Thyroid gland (tissue), 4 donors: ENCODE measurements around the gene KITLG. TPM values are rescaled to one million over a fixed set of nuclear protein-coding genes. Genes with fewer than 3 reads are reported as not detected.
A peak's percentile ranks its signal among the peaks of the same experiment; 100 is the strongest.
"Not testable (repeated sequence)": the region's sequence is repeated elsewhere in the genome, so short reads cannot be mapped to it uniquely, and the experiment has no call there.

ENCODE experiments used
- DNase-seq, 2 donors: peaks; one replicate each; pipeline ENCODE4 v3.0.0-alpha.2; 2019
- H3K27ac ChIP-seq, 3 donors: fragments of 200-600 bp; sonication (generic); 1 replicate in 2 of 3; 2 replicates in 1 of 3; pipeline ENCODE4 v1.5.1; 2016 to 2019; ENCODE audit warnings: mild to moderate bottlenecking in 1 of 3, moderate library complexity in 1 of 3
- H3K27me3 ChIP-seq: fragments of 200-600 bp; sonication (generic); one replicate; pipeline ENCODE4 v1.5.1; 2019
- H3K36me3 ChIP-seq, 2 donors: fragments of 200-600 bp; sonication (generic); one replicate each; pipeline ENCODE4 v1.5.1; 2016 to 2019
- H3K4me1 ChIP-seq, 2 donors: fragments of 200-600 bp; sonication (generic); one replicate each; pipeline ENCODE4 v1.5.1; 2017 to 2019
- H3K4me3 ChIP-seq, 3 donors: fragments of 200-600 bp; sonication (generic); replicated peaks in 1 of 3; 1 replicate in 2 of 3; 2 replicates in 1 of 3; pipeline ENCODE4 v1.5.1; 2016; ENCODE audit warnings: mild to moderate bottlenecking in 1 of 3
- H3K9me3 ChIP-seq: fragments of 200-600 bp; sonication (generic); one replicate; pipeline ENCODE4 v1.5.1; 2017
- POLR2A ChIP-seq, 2 donors: fragments of 450-650 bp; IDR thresholded peaks; one replicate each; pipeline ENCODE4 v1.6.1; 2017; ENCODE audit warnings: antibody characterized with exemption in 2 of 2, mild to moderate bottlenecking in 2 of 2, moderate library complexity in 1 of 2
- WGBS, 2 donors: methylation state at CpG; one replicate each; pipeline ENCODE4 v1.1.5; 2017; 5-methylcytosine and 5-hydroxymethylcytosine counted together
- intact Hi-C: fragments of 100-400 bp; cut with DNase I; formaldehyde crosslinking; loops from one replicate; pipeline ENCODE4 v1.15.1; 2023
- total RNA-seq, 4 donors: library from RNA; depleted of rRNA; stranded (reverse); fragments of >200 nt; gene quantifications; one replicate each; pipeline ENCODE4 v1.2.3, GENCODE V29; 2016
- TF ChIP-seq, protein P1 (sequence below), 6 experiments: fragments of 200-600 bp in 3 of 6; fragments of 450-650 bp in 3 of 6; sonication (generic) in 3 of 6; IDR thresholded peaks; one replicate each; pipeline ENCODE4 v1.5.1; 2016 to 2019; ENCODE audit warnings: antibody characterized with exemption in 6 of 6, mild to moderate bottlenecking in 2 of 6, inconsistent platforms in 1 of 6, moderate library complexity in 1 of 6

Gene KITLG, protein sequence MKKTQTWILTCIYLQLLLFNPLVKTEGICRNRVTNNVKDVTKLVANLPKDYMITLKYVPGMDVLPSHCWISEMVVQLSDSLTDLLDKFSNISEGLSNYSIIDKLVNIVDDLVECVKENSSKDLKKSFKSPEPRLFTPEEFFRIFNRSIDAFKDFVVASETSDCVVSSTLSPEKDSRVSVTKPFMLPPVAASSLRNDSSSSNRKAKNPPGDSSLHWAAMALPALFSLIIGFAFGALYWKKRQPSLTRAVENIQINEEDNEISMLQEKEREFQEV
- 10 to 100 TPM in 1 of 4 donors, 1 to 10 TPM in 3; 6.8 to 10.3 (median 8.4) TPM for total RNA-seq

DNA sequence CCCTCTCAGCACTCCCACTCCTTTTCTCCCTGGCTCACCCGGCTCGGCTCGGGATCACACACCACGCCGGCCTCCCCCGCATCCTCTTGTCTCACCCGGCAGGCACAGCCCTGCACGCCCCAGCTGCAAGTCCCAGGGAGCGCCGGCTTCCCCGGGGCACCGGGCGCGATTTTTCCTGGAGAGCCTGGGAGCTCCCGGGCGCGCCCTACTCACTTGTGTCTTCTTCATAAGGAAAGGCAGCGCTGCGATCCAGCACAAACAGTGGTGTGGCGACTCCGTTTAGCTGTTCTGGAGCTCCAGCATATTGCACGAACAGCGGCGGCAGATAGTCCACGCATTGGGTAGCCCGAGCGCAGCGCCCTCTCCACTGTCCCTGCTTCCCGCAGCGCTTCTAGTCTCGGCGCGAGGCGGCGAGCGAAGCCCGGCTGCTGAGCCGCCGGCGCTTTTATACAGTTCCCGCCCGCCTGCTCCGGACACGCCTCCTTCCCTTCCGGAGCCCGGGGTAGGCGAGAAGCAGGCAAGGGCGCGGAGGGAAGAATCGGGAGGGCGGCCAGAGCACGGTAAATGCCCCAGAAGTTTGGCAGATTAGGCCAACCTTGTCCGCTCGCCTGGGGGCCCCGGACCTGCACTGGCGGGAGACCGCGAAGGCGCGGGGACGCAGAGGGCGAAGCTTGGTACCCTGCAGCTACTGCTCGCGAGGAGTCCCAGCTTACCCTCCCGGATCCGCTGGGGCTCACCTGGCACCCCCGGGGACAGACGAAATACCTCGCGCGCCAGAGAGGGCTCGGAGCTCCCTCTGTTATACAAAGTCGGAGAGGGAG lies at the start of gene KITLG:
Gene KITLG, minus strand, starts transcription at position 421 of the 821 bp plus-strand sequence. Its CDS starts 193 bp downstream, at position 228.
- intact Hi-C loops = no loop called here
- peak in 1 of 2 donors; percentile 75 for TF ChIP-seq POLR2A (IDR thresholded peaks at IDR 0.05)
- TF ChIP-seq, protein P1, sequence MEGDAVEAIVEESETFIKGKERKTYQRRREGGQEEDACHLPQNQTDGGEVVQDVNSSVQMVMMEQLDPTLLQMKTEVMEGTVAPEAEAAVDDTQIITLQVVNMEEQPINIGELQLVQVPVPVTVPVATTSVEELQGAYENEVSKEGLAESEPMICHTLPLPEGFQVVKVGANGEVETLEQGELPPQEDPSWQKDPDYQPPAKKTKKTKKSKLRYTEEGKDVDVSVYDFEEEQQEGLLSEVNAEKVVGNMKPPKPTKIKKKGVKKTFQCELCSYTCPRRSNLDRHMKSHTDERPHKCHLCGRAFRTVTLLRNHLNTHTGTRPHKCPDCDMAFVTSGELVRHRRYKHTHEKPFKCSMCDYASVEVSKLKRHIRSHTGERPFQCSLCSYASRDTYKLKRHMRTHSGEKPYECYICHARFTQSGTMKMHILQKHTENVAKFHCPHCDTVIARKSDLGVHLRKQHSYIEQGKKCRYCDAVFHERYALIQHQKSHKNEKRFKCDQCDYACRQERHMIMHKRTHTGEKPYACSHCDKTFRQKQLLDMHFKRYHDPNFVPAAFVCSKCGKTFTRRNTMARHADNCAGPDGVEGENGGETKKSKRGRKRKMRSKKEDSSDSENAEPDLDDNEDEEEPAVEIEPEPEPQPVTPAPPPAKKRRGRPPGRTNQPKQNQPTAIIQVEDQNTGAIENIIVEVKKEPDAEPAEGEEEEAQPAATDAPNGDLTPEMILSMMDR (IDR thresholded peaks at IDR 0.05) = peak in 2 of 6 experiments; percentile 11 to 26
- peak; percentile 59 to 68 for DNase-seq

DNA sequence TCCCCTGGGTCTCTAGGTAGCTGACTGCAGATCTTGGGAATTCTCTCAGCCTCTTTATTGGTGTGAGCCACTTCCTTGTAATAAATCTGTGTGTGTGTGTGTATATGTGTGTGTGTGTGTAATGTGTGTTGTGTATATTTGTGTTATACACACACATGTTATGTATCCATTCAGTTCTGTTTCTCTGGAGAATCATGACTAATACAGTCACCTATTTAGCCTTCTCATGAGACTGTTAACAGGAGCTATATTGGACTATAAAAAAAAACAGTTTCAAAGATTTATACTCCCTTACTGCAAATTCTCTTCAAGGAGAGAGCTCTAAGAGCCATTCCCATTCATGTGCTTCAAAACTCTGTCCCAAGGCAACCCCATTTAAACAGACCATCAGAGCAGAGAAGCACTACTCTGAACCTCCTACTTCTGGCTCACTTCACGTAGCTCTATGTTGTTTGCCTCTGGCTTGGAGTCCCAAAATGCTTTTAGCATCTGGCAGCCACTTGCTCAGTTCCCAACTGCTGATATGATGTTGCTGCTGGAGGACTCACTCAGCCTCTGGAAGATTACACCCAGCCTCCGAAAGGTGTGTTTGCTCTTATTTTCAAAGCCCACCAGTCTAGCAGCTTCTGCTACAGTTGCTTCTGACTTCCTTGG lies 48.7 kb upstream of the KITLG start:
- 71 to 82% methylated on average over 2 of the region's 2 CpGs for WGBS, 2 donors
- TF ChIP-seq POLR2A (IDR thresholded peaks at IDR 0.05) = no peak
- TF ChIP-seq, protein P1 (IDR thresholded peaks at IDR 0.05) = no peak
- H3K4me3 ChIP-seq = no peak overlapping the region
- intact Hi-C loops = no loop called here
- H3K36me3 ChIP-seq = no peaks in the 10 kb centered on the region
- no peaks in the 10 kb centered on the region for H3K9me3 ChIP-seq
- H3K4me1 ChIP-seq = no peaks in the 10 kb centered on the region
- H3K27ac ChIP-seq = no peak overlapping the region
- DNase-seq = no peak
- no peaks in the 10 kb centered on the region for H3K27me3 ChIP-seq

More for the DNA sequence above, at the start of gene KITLG:
- H3K9me3 ChIP-seq = no peaks in the 10 kb centered on the region
- H3K27ac ChIP-seq = peak within 1 kb of the TSS; percentile 35 to 57 (median 46)
- no peaks in the 10 kb centered on the region for H3K36me3 ChIP-seq
- H3K4me1 ChIP-seq = no peaks in the 10 kb centered on the region
- WGBS, 2 donors = 1 to 2% methylated on average over 41 to 60 of the region's 73 CpGs
- peak within 1 kb of the TSS in 2 of 3 donors; percentile 50 to 71 for H3K4me3 ChIP-seq
- H3K27me3 ChIP-seq = no peaks in the 10 kb centered on the region

DNA sequence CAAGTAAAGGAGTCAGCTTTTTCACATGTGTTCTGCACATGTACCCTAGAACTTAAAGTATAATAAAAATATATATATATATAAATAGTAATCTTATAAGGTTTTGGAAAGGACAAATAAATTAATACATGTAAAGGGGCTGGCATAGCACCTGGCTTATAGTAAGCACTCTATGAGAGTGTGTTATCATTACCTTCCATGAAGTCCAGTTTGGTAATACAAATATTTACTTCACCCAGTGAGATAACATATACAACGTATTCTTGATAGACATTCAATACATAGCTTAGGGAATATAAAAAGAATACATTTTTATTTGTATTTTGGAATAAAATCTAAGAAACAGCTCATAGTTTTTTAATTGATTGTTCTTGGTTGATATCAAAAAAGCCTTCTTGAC lies 47.8 kb upstream of the KITLG start:
- H3K4me3 ChIP-seq, H3K4me1 ChIP-seq, H3K27ac ChIP-seq, H3K36me3 ChIP-seq, intact Hi-C loops, H3K27me3 ChIP-seq, DNase-seq, H3K9me3 ChIP-seq: not testable (repeated sequence)
- WGBS, 2 donors = 89 to 95% methylated on average over 1 of the region's 1 CpG

DNA sequence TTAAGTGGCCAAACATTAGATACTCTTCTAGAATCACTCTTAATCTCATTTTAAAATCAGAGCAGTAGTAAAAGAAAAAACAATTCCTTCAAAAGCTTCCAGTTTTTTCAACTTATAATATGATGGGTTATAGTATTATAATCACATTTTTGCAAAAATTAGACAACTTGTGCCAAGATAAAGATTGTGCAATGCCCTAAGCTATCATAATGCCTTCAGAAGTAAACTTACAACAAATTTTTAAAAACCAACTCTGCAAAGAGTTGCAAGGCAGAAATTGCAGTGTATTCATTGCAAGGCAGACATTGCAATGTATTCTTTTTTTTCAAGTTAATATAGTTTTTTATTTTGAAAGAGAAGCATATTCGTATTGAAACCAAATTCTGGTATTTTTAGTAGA lies 47.2 kb upstream of the KITLG start:
- no peak for DNase-seq
- no peaks in the 10 kb centered on the region for H3K36me3 ChIP-seq
- H3K27ac ChIP-seq = no peak overlapping the region
- WGBS, 2 donors = 58 to 64% methylated on average over 1 of the region's 1 CpG
- no peaks in the 10 kb centered on the region for H3K9me3 ChIP-seq
- intact Hi-C loops = no loop called here
- H3K4me1 ChIP-seq = no peaks in the 10 kb centered on the region
- no peaks in the 10 kb centered on the region for H3K27me3 ChIP-seq
- TF ChIP-seq POLR2A (IDR thresholded peaks at IDR 0.05) = no peak
- TF ChIP-seq, protein P1 (IDR thresholded peaks at IDR 0.05) = no peak
- no peak overlapping the region for H3K4me3 ChIP-seq

DNA sequence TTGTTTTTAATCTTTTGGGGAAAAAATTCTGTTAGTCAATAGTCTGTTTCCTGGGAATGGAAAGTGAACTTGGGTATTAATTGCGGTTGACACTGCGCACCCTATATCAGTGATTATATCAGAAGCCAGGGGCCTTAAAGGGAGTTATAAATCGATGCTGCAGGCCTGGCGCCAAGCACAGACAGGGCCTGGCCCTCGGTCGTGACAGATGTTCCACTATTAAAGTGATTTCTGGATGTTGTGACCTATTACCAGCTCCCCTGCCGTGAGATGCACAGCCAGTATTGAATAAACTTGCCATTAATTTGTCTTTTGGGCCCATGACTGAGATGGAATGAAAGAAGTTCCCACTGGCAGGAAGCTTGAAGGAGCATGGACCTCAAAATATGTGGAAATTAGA lies 45.1 kb upstream of the KITLG start:
- H3K27me3 ChIP-seq = no peaks in the 10 kb centered on the region
- TF ChIP-seq, protein P1 (IDR thresholded peaks at IDR 0.05) = no peak
- no peak for TF ChIP-seq POLR2A (IDR thresholded peaks at IDR 0.05)
- no peaks in the 10 kb centered on the region for H3K9me3 ChIP-seq
- intact Hi-C loops = no loop called here
- H3K27ac ChIP-seq = no peak overlapping the region
- no peaks in the 10 kb centered on the region for H3K4me1 ChIP-seq
- DNase-seq = no peak
- H3K36me3 ChIP-seq = no peaks in the 10 kb centered on the region
- H3K4me3 ChIP-seq = no peak overlapping the region
- 84 to 87% methylated on average over 7 of the region's 7 CpGs for WGBS, 2 donors
